HG02970 (cell line): ENCODE measurements around the gene CYGB.
A peak's percentile ranks its signal among the peaks of the same experiment; 100 is the strongest.

Experiments
- ATAC-seq: cut with Tn5 transposase; IDR thresholded peaks from one replicate; pipeline ENCODE4 v1.9.1; 2021; ENCODE audit warnings: mild to moderate bottlenecking, moderate library complexity, moderate number of reproducible peaks; ENCODE audit not compliant: unreplicated experiment, low FRiP score

Gene CYGB

GRCh38 chr17:76487451-76488192 is 49.9 kb downstream of the CYGB start:
- no peak for ATAC-seq

- no peak for ATAC-seq
These were observed 51.9 kb downstream of the CYGB start for GRCh38 chr17:76485569-76485968.

- no peak for ATAC-seq
These were observed 53.2 kb downstream of the CYGB start for GRCh38 chr17:76484228-76484725.

- ATAC-seq: peak; percentile 57
These were observed 56.3 kb downstream of the CYGB start for GRCh38 chr17:76481071-76481655.

- peak; percentile 1 for ATAC-seq
These were observed 56.9 kb downstream of the CYGB start for GRCh38 chr17:76480632-76481031.

GRCh38 chr17:76479515-76480060 is 57.9 kb downstream of the CYGB start:
- no peak for ATAC-seq

- ATAC-seq: no peak
These were observed 58.6 kb downstream of the CYGB start for GRCh38 chr17:76478730-76479514.

- ATAC-seq: no peak
These were observed 59.4 kb downstream of the CYGB start for GRCh38 chr17:76478097-76478496.

- no peak for ATAC-seq
These were observed 59.9 kb downstream of the CYGB start for GRCh38 chr17:76477576-76477975.
